ENCODE results near the gene EPHA8.

Gene EPHA8

DNA sequence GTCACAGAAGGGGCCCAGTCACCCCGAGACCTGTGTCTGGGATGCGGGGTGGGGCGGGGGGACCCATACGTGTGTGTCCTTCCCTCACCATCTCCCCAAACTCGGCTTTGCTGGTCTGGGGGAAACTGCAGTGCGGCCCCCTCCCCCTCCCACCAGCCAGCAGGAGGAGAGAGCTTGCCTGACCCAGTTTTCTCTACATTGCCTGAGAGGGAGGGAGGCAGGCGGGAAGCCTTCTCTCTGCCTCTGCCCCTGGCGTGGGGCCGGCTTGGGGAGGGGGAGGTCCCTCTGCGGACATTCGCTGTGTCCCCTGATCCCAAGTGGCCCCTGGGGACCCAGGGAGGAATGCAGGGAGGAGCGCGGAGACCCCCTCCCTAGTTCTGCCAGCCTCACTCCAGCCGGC lies 3.9 kb downstream of the EPHA8 start:
- DNase-seq (ENCODE audit: low read depth) = no peak

- DNase-seq (ENCODE audit: low read depth) = no peak
These were observed 4.7 kb downstream of the EPHA8 start for GRCh38 chr1:22567994-22568393.

- DNase-seq (ENCODE audit: low read depth) = no peak
These were observed 6.0 kb downstream of the EPHA8 start for GRCh38 chr1:22569269-22569668.

DNA sequence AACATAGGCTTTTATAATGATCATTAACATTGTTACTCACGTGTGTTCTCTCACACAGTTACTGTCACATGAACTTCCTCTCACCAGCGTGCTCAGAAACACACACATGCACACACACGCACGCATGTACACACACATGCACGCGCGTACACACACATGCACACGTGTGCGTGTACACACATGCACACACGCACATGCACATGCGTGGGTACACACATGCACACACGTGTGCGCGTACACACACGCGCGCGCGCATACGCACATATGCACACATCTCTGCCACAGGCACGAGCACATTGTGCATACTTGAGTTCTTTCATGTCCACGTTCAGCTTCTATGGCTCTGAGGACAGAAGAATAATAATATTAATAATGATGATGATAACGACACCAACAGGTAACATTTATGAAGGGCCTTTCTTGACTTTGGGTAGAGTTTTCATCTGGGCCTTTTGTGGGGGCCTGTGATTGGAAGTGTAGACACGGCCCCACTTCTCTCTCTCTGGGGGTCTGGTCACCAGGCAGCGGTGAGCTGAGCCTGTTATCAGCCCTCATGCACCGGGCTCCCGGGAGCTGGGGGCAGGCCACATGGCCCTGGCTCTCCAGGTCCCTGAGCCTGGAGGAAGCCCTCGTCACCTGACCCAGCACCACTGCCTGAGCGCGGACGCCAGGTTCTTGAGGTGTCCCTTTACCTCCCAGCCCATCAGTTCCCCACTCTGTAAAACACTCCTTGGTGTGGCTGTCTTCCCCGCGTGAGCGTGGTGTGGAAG lies 7.0 kb downstream of the EPHA8 start:
- no peak for DNase-seq (ENCODE audit: low read depth)

DNA sequence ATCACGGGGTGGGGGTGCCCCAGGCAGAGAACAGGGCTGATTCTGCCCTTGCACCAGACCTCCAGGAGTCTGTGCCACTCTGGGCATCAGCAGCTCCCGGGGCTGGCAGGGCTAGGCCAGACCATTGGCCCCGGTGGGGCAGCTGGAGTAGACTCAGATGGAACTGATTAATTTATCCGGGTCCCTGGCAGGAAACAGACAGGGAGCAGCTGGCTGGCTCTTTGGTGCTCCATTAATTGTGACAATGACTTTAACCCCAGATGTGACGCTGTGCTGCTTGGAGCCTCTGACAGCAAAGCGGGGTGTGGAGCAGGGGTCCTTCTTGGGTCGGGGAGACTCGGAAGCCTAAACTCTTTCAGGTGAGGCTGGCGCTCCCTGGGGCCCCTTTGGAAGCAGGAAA lies 9.5 kb downstream of the EPHA8 start:
- no peak for DNase-seq (ENCODE audit: low read depth)

GRCh38 chr1:22573237-22573636 lies 9.9 kb downstream of the EPHA8 start:
- DNase-seq (ENCODE audit: low read depth) = no peak

- no peak for DNase-seq (ENCODE audit: low read depth)
These were observed 12.4 kb downstream of the EPHA8 start for GRCh38 chr1:22575532-22576149.

DNA sequence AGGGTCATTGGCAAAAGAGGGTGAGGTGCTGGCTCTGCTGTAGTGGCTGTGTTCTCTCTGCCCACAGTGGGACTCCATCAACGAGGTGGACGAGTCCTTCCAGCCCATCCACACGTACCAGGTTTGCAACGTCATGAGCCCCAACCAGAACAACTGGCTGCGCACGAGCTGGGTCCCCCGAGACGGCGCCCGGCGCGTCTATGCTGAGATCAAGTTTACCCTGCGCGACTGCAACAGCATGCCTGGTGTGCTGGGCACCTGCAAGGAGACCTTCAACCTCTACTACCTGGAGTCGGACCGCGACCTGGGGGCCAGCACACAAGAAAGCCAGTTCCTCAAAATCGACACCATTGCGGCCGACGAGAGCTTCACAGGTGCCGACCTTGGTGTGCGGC lies 12.9 kb downstream of the EPHA8 start:
- no peak for DNase-seq (ENCODE audit: low read depth)

DNA sequence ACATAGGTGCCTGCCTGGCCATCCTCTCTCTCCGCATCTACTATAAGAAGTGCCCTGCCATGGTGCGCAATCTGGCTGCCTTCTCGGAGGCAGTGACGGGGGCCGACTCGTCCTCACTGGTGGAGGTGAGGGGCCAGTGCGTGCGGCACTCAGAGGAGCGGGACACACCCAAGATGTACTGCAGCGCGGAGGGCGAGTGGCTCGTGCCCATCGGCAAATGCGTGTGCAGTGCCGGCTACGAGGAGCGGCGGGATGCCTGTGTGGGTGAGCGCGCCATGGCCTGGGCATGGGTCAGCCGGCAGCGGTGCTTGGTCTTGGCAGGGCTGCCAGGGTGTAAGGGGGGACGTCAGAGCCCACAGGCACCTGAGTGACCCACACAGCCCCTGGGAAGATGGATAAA lies 13.3 kb downstream of the EPHA8 start:
- DNase-seq (ENCODE audit: low read depth) = no peak

- DNase-seq (ENCODE audit: low read depth) = no peak
These were observed 15.6 kb downstream of the EPHA8 start for GRCh38 chr1:22578732-22579361.

DNA sequence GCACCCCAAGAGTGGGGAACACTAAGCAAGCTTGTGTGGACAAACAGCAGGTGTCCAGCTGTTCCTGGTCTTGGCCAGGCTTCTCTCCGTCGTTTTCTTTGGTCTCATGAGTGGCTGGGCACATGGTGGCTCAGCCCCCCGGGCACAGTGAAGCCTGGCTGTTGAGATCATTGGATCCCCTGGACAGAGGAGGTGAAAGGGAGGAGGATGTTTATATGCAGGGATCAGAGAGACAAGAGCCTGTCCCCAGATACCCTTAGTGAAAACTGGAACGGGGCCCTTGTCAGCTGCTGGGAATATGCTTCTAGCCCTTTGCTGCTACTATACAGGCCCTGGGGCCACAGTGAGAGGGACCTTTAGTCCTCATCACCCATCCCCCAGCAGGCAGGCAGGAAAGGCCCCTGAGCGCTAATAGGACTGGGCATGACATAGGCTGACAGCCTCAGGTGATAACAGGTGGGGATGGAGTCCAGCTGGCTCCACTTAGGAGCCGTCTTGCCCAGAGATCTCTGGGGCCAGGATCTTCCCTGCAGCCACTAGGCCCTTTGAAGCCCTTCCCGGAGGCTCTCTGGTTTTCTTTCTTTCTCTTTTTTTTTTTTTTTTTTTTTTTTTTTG lies 16.4 kb downstream of the EPHA8 start:
- DNase-seq (ENCODE audit: low read depth) = no peak

GRCh38 chr1:22582661-22583635 lies 19.7 kb downstream of the EPHA8 start:
- no peak for DNase-seq (ENCODE audit: low read depth)

- DNase-seq (ENCODE audit: low read depth) = peak; percentile 50
These were observed 20.8 kb downstream of the EPHA8 start for GRCh38 chr1:22584001-22584562.

DNA sequence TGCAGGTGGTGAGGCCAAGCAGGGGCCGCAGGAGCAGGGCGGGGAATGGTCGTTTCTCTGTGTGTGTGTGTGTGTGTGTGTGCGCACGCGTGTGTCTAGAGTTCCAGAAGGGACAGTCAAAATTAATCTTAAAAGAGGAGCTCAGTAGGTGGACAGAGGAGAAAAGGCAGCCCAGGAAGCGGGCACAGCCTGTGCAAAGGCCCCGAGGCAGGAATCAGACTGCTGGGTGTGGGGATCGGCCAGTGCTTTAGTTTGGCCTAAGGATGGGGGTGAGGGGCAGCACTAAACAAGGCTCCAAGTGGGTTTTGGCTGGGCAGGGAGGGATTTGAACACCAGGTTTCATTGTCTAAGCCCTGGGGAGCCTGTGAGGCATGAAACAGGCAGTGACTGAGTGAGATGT lies 21.7 kb downstream of the EPHA8 start:
- no peak for DNase-seq (ENCODE audit: low read depth)

GRCh38 chr1:22585471-22585870 lies 22.2 kb downstream of the EPHA8 start:
- DNase-seq (ENCODE audit: low read depth) = no peak

- DNase-seq (ENCODE audit: low read depth) = no peak
These were observed 23.3 kb downstream of the EPHA8 start for GRCh38 chr1:22586356-22587130.

DNA sequence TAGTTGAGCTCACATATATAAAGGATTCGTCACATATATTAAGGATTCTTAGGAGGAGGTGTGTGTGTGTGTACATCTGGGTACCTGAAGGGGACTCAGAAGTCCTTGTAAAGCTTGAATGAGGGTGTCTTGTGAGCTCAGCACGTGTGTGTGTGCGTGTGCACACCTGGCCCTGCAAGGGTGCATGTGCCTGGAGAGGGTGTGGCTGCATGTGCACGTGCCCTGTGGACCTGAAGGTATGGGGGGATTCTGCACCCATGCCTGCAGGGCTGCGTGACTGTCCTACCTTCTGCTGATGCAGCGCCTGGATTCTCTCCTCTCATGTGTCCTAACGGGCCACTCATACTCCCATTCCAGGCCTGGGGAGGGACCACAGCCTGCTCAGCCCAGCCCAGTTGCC lies 24.0 kb downstream of the EPHA8 start:
- no peak for DNase-seq (ENCODE audit: low read depth)

GRCh38 chr1:22588899-22589422 lies 25.7 kb downstream of the EPHA8 start:
- no peak for DNase-seq (ENCODE audit: low read depth)

GRCh38 chr1:22591576-22591975 lies 28.3 kb downstream of the EPHA8 start:
- DNase-seq (ENCODE audit: low read depth) = no peak

DNA sequence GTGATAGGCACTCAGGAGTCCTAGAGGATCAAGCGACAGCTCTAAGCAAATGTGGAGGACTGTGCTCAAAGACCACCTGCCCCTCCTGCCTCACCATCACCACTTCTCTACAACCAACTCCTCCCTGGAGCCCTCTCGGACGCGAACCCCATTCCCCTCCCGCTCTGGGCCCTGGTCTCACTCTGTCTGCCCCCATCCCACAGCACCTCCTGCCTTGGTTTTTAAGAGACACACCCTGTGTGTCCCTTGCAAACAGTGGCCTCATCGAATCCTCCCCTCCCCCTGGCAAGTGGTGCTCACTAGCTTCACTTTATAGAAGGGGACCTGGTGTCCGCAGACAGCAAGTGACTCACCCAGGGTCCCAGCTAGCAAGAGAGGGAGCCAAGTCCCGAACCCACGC lies 28.8 kb downstream of the EPHA8 start:
- no peak for DNase-seq (ENCODE audit: low read depth)

Data from amniotic epithelial cell (primary cell).